ENCODE measurements around the gene ANAPC13. TPM values are rescaled to one million over a fixed set of nuclear protein-coding genes. Genes with fewer than 3 reads are reported as not detected.
A peak's percentile ranks its signal among the peaks of the same experiment; 100 is the strongest.

The ANAPC13 gene
- total RNA-seq, 1 donor from 2014 or later: 71.8 TPM

GRCh38 chr3:134516905-134517304 is 31.1 kb upstream of the ANAPC13 start:
- peaks cover 7% of the 10 kb centered on the region for H3K9me3 Mint-ChIP-seq

GRCh38 chr3:134511500-134511899 is 25.7 kb upstream of the ANAPC13 start:
- no peaks in the 10 kb centered on the region for H3K27me3 Mint-ChIP-seq (ENCODE audit: low read depth)

More at GRCh38 chr3:134516905-134517304, 31.1 kb upstream of the ANAPC13 start:
- Mint-ChIP-seq H3K27ac (ENCODE audit: unreplicated experiment) (no peak overlapping the region), H3K27me3 (ENCODE audit: low read depth) (no peaks in the 10 kb centered on the region), H3K4me1 (peaks cover 12% of the 10 kb centered on the region), H3K4me3 (no peak overlapping the region), H3K36me3 (ENCODE audit: low read depth) (peaks cover 32% of the 10 kb centered on the region)
- no peak for DNase-seq (ENCODE audit: low read depth, low spot score)
- no peak for TF ChIP-seq CTCF (conservative IDR thresholded peaks at IDR 0.05)

GRCh38 chr3:134505485-134505884 is 19.7 kb upstream of the ANAPC13 start:
- Mint-ChIP-seq H3K27me3 (ENCODE audit: low read depth) (no peaks in the 10 kb centered on the region), H3K4me3 (no peak overlapping the region), H3K4me1 (no peaks in the 10 kb centered on the region), H3K27ac (ENCODE audit: unreplicated experiment) (no peak overlapping the region), H3K36me3 (ENCODE audit: low read depth) (peaks cover 66% of the 10 kb centered on the region), H3K9me3 (peaks cover 24% of the 10 kb centered on the region)
- no peak for TF ChIP-seq CTCF (conservative IDR thresholded peaks at IDR 0.05)
- no peak for DNase-seq (ENCODE audit: low read depth, low spot score)

More at GRCh38 chr3:134511500-134511899, 25.7 kb upstream of the ANAPC13 start:
- Mint-ChIP-seq H3K36me3 (ENCODE audit: low read depth) (peaks cover 34% of the 10 kb centered on the region), H3K9me3 (peaks cover 3% of the 10 kb centered on the region), H3K4me3 (no peak overlapping the region), H3K27ac (ENCODE audit: unreplicated experiment) (peak overlapping the region; percentile 78), H3K4me1 (peaks cover 12% of the 10 kb centered on the region)
- DNase-seq (ENCODE audit: low read depth, low spot score): no peak
- no peak for TF ChIP-seq CTCF (conservative IDR thresholded peaks at IDR 0.05)

- Mint-ChIP-seq H3K27ac (ENCODE audit: unreplicated experiment) (no peak overlapping the region), H3K4me1 (no peaks in the 10 kb centered on the region), H3K27me3 (ENCODE audit: low read depth) (no peaks in the 10 kb centered on the region), H3K36me3 (ENCODE audit: low read depth) (peaks cover 71% of the 10 kb centered on the region), H3K9me3 (peaks cover 24% of the 10 kb centered on the region), H3K4me3 (no peak overlapping the region)
- no peak for TF ChIP-seq CTCF (conservative IDR thresholded peaks at IDR 0.05)
- DNase-seq (ENCODE audit: low read depth, low spot score): no peak
Observed at GRCh38 chr3:134504132-134504531, 18.3 kb upstream of the ANAPC13 start.

- H3K27me3 Mint-ChIP-seq (ENCODE audit: low read depth): no peaks in the 10 kb centered on the region
- H3K27ac Mint-ChIP-seq (ENCODE audit: unreplicated experiment): no peak overlapping the region
- peaks cover 72% of the 10 kb centered on the region for H3K36me3 Mint-ChIP-seq (ENCODE audit: low read depth)
- H3K4me1 Mint-ChIP-seq: no peaks in the 10 kb centered on the region
- peaks cover 24% of the 10 kb centered on the region for H3K9me3 Mint-ChIP-seq
- no peak overlapping the region for H3K4me3 Mint-ChIP-seq
- no peak for DNase-seq (ENCODE audit: low read depth, low spot score)
- no peak for TF ChIP-seq CTCF (conservative IDR thresholded peaks at IDR 0.05)
Observed at GRCh38 chr3:134503266-134503665, 17.5 kb upstream of the ANAPC13 start.
